Liver (tissue), 9 donors: Measurements from ENCODE around the gene CDC5L. TPM values are rescaled to one million over a fixed set of nuclear protein-coding genes. Genes with fewer than 3 reads are reported as not detected.

ENCODE experiments used
- DNase-seq: peaks from one replicate; pipeline ENCODE4 v3.0.0-alpha.2; 2017; ENCODE audit warnings: low spot score
- H3K27ac ChIP-seq, 2 donors: one replicate each; pipeline ENCODE4 v1.7.0; 2013; ENCODE audit warnings: inconsistent platforms in 2 of 2, low read length in 2 of 2, control low read depth in 1 of 2, low read depth in 1 of 2, mild to moderate bottlenecking in 1 of 2
- H3K27me3 ChIP-seq, 4 donors: one replicate each; pipeline versions ENCODE4 v1.6.1 to v1.7.0; 2013; ENCODE audit warnings: low read length in 3 of 4, inconsistent platforms in 1 of 4, mild to moderate bottlenecking in 1 of 4, moderate library complexity in 1 of 4; ENCODE audit not compliant: control insufficient read depth in 4 of 4, insufficient read depth in 4 of 4
- H3K36me3 ChIP-seq, 4 donors: one replicate each; pipeline versions ENCODE4 v1.6.1 to v1.7.0; 2013; ENCODE audit warnings: low read length in 3 of 4, mild to moderate bottlenecking in 3 of 4, low read depth in 1 of 4, moderate library complexity in 1 of 4; ENCODE audit not compliant: control insufficient read depth in 4 of 4, insufficient read depth in 3 of 4
- H3K4me1 ChIP-seq, 4 donors: one replicate each; pipeline versions ENCODE4 v1.6.1 to v1.7.0; 2013; ENCODE audit warnings: low read length in 3 of 4, mild to moderate bottlenecking in 3 of 4, moderate library complexity in 1 of 4; ENCODE audit not compliant: control insufficient read depth in 4 of 4, insufficient read depth in 4 of 4
- H3K4me3 ChIP-seq, 3 donors: one replicate each; pipeline versions ENCODE4 v1.6.1 to v1.7.0; 2013; ENCODE audit warnings: low read length in 3 of 3, control low read depth in 1 of 3, low read depth in 1 of 3, mild to moderate bottlenecking in 1 of 3
- H3K9ac ChIP-seq, 2 donors: one replicate each; pipeline ENCODE4 v1.7.0; 2013; ENCODE audit warnings: low read length in 2 of 2, mild to moderate bottlenecking in 2 of 2, moderate library complexity in 2 of 2, control low read depth in 1 of 2, low read depth in 1 of 2
- H3K9me3 ChIP-seq, 4 donors: one replicate each; pipeline versions ENCODE4 v1.6.1 to v1.7.0; 2013; ENCODE audit warnings: low read length in 3 of 4; ENCODE audit not compliant: control insufficient read depth in 4 of 4
- ATF3 ChIP-seq: IDR thresholded peaks from 2 replicates; pipeline ENCODE4 v1.6.1; 2016; ENCODE audit warnings: antibody characterized with exemption
- CTCF ChIP-seq: fragments of 150-350 bp; IDR thresholded peaks from 2 replicates; pipeline ENCODE4 v1.5.1; 2017; ENCODE audit warnings: improper control_type of control experiment, low read depth, low read length; ENCODE audit not compliant: missing input control
- EGR1 ChIP-seq, 2 donors: IDR thresholded peaks; 2 replicates each; pipeline ENCODE4 v1.6.1; 2016 to 2018; ENCODE audit warnings: antibody characterized with exemption in 2 of 2, low read depth in 2 of 2
- FOXA1 ChIP-seq: IDR thresholded peaks from 2 replicates; pipeline ENCODE4 v1.6.1; 2016; ENCODE audit warnings: antibody characterized with exemption
- FOXA2 ChIP-seq: IDR thresholded peaks from 2 replicates; pipeline ENCODE4 v1.6.1; 2016; ENCODE audit warnings: antibody characterized with exemption
- GABPA ChIP-seq, 2 donors: IDR thresholded peaks in 1 of 2; conservative IDR thresholded peaks in 1 of 2; 2 replicates each; pipeline ENCODE4 v1.6.1; 2016; ENCODE audit warnings: antibody characterized with exemption in 2 of 2, mild to moderate bottlenecking in 1 of 2, moderate library complexity in 1 of 2
- HNF4A ChIP-seq, 2 donors: conservative IDR thresholded peaks; 2 replicates each; pipeline ENCODE4 v1.6.1; 2016; ENCODE audit warnings: antibody characterized with exemption in 2 of 2, mild to moderate bottlenecking in 2 of 2
- HNF4G ChIP-seq: IDR thresholded peaks from 2 replicates; pipeline ENCODE4 v1.6.1; 2016; ENCODE audit warnings: antibody characterized with exemption
- JUND ChIP-seq, 2 donors: IDR thresholded peaks; 2 replicates each; pipeline ENCODE4 v1.6.1; 2016; ENCODE audit warnings: antibody characterized with exemption in 2 of 2
- MAX ChIP-seq: IDR thresholded peaks from 2 replicates; pipeline ENCODE4 v1.6.1; 2016; ENCODE audit warnings: antibody characterized with exemption
- NR2F2 ChIP-seq: IDR thresholded peaks from 2 replicates; pipeline ENCODE4 v1.6.1; 2016; ENCODE audit warnings: antibody characterized with exemption
- RAD21 ChIP-seq, 2 donors: IDR thresholded peaks; 2 replicates each; pipeline ENCODE4 v1.6.1; 2016; ENCODE audit warnings: antibody characterized with exemption in 2 of 2, mild to moderate bottlenecking in 2 of 2
- RXRA ChIP-seq, 2 donors: IDR thresholded peaks; 2 replicates each; pipeline ENCODE4 v1.6.1; 2017 to 2018; ENCODE audit warnings: antibody characterized with exemption in 2 of 2, mild to moderate bottlenecking in 1 of 2
- SP1 ChIP-seq: IDR thresholded peaks from 2 replicates; pipeline ENCODE4 v1.6.1; 2018; ENCODE audit warnings: antibody characterized with exemption, mild to moderate bottlenecking
- TAF1 ChIP-seq: conservative IDR thresholded peaks from 2 replicates; pipeline ENCODE4 v1.6.1; 2016; ENCODE audit warnings: antibody characterized with exemption, mild to moderate bottlenecking
- ZBTB33 ChIP-seq: IDR thresholded peaks from 2 replicates; pipeline ENCODE4 v1.6.1; 2016; ENCODE audit warnings: antibody characterized with exemption
- WGBS: extraction: QIAGEN DNeasy Blood & Tissue Kit; methylation state at CpG from one replicate; pipeline ENCODE4 v1.1.7; 2013; 5-methylcytosine and 5-hydroxymethylcytosine counted together
- polyA plus RNA-seq, 2 donors: library from polyadenylated mRNA; stranded (reverse) in 1 of 2; unstranded in 1 of 2; fragments of 200-250 nt in 1 of 2; fragments of >200 nt in 1 of 2; fragmentation: Nextera tagmentation in 1 of 2; extraction: Ambion mirVana in 1 of 2; gene quantifications; one replicate each; pipeline versions ENCODE4 v1.2.1 to v1.2.3, GENCODE V29; 2013 to 2015
- total RNA-seq, 2 donors: library from RNA; depleted of rRNA; stranded (reverse); fragments of >200 nt; gene quantifications; one replicate each; pipeline ENCODE4 v1.2.3, GENCODE V29; 2014
- donor health status: healthy.
- donor health status: healthy.
- donor health status: healthy.
- donor health status: healthy.
- donor health status: healthy.

The CDC5L gene
- total and polyA plus RNA-seq, 4 donors, result 5.4 to 12.3 (median 11.0) TPM

GRCh38 chr6:44456966-44457292 is 69.4 kb downstream of the CDC5L start:
- Histone ChIP-seq H3K9me3 (no peaks in the 10 kb centered on the region), H3K36me3 (peaks cover 0 to 3% (median 1%) of the 10 kb centered on the region in 4 donors), H3K4me3 (no peak overlapping the region), H3K27ac (no peak overlapping the region), H3K27me3 (no peaks in the 10 kb centered on the region), H3K4me1 (peaks cover 0 to 3% (median 1%) of the 10 kb centered on the region in 4 donors), H3K9ac (no peak overlapping the region)
- WGBS, result 80% methylated on average over 5 of the region's 5 CpGs
- DNase-seq, result no peak
- TF ChIP-seq FOXA2 (no peak), CTCF (no peak), HNF4G (no peak)

GRCh38 chr6:44457596-44457995 is 70.1 kb downstream of the CDC5L start:
- no peak for TF ChIP-seq ZBTB33
- no peak for TF ChIP-seq NR2F2
- no peak for TF ChIP-seq FOXA2
- TF ChIP-seq GABPA (IDR thresholded peaks at IDR 0.05 in 1 of 2, conservative IDR thresholded peaks at IDR 0.05 in 1 of 2), result no peak
- no peak for TF ChIP-seq MAX
- no peak for TF ChIP-seq FOXA1
- TF ChIP-seq RXRA (IDR thresholded peaks at IDR 0.05), result no peak
- TF ChIP-seq ATF3, result no peak
- TF ChIP-seq TAF1, result no peak
- TF ChIP-seq SP1, result no peak
- no peak for TF ChIP-seq RAD21 (IDR thresholded peaks at IDR 0.05)
- TF ChIP-seq EGR1 (IDR thresholded peaks at IDR 0.05; ENCODE audit: low read depth in 2 of 2), result no peak
- no peak for TF ChIP-seq JUND (IDR thresholded peaks at IDR 0.05)
- TF ChIP-seq HNF4A (conservative IDR thresholded peaks at IDR 0.05), result no peak
- DNase-seq, result no peak
- no peak overlapping the region for H3K9ac ChIP-seq
- no peak overlapping the region for H3K4me3 ChIP-seq
- WGBS, result 77% methylated on average over 9 of the region's 9 CpGs
- no peaks in the 10 kb centered on the region for H3K9me3 ChIP-seq
- no peaks in the 10 kb centered on the region for H3K27me3 ChIP-seq
- H3K4me1 ChIP-seq, result peaks cover 0 to 3% (median 1%) of the 10 kb centered on the region in 4 donors
- H3K27ac ChIP-seq, result no peak overlapping the region
- H3K36me3 ChIP-seq, result no peaks in the 10 kb centered on the region

- no peaks in the 10 kb centered on the region for H3K36me3 ChIP-seq
- DNase-seq, result no peak
Observed at GRCh38 chr6:44458551-44458950, 71.0 kb downstream of the CDC5L start.

More at GRCh38 chr6:44458551-44458950, 71.0 kb downstream of the CDC5L start:
- H3K4me3 ChIP-seq, result no peak overlapping the region
- no peaks in the 10 kb centered on the region for H3K27me3 ChIP-seq
- 95% methylated on average over 6 of the region's 6 CpGs for WGBS
- no peak overlapping the region for H3K9ac ChIP-seq
- no peak for TF ChIP-seq ZBTB33
- TF ChIP-seq RXRA (IDR thresholded peaks at IDR 0.05), result no peak
- TF ChIP-seq RAD21 (IDR thresholded peaks at IDR 0.05), result no peak
- no peak for TF ChIP-seq NR2F2
- H3K4me1 ChIP-seq, result peaks cover 0 to 3% (median 1%) of the 10 kb centered on the region in 4 donors
- H3K27ac ChIP-seq, result no peak overlapping the region
- H3K9me3 ChIP-seq, result no peaks in the 10 kb centered on the region
